ENCODE results near the gene LAMC2. TPM values are rescaled to one million over a fixed set of nuclear protein-coding genes. Genes with fewer than 3 reads are reported as not detected.

The LAMC2 gene
- total RNA-seq, 1 experiment from 2014 or later, result 0.11 TPM

GRCh38 chr1:183293876-183294275, 107.8 kb downstream of the LAMC2 start:
- no peaks in the 10 kb centered on the region for H3K9me3 ChIP-seq (ENCODE audit: low read depth, low read length, poor library complexity, severe bottlenecking)
- intact Hi-C loops (cut with micrococcal nuclease; ENCODE audit: unreplicated experiment), result no loop called here
- H3K27ac ChIP-seq (ENCODE audit: low read depth, low read length, poor library complexity, severe bottlenecking), result no peak overlapping the region
- no peaks in the 10 kb centered on the region for H3K36me3 ChIP-seq (ENCODE audit: insufficient read depth, low read length, poor library complexity, severe bottlenecking)
- no peak for TF ChIP-seq EZH2 (IDR thresholded peaks at IDR 0.05; ENCODE audit: borderline replicate concordance, low read depth, low read length, poor library complexity, severe bottlenecking)
- TF ChIP-seq, protein P1, sequence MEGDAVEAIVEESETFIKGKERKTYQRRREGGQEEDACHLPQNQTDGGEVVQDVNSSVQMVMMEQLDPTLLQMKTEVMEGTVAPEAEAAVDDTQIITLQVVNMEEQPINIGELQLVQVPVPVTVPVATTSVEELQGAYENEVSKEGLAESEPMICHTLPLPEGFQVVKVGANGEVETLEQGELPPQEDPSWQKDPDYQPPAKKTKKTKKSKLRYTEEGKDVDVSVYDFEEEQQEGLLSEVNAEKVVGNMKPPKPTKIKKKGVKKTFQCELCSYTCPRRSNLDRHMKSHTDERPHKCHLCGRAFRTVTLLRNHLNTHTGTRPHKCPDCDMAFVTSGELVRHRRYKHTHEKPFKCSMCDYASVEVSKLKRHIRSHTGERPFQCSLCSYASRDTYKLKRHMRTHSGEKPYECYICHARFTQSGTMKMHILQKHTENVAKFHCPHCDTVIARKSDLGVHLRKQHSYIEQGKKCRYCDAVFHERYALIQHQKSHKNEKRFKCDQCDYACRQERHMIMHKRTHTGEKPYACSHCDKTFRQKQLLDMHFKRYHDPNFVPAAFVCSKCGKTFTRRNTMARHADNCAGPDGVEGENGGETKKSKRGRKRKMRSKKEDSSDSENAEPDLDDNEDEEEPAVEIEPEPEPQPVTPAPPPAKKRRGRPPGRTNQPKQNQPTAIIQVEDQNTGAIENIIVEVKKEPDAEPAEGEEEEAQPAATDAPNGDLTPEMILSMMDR (conservative IDR thresholded peaks at IDR 0.05; ENCODE audit: low read depth, low read length), result no peak
- ChIA-PET CTCF (interaction anchor here (1.0 kb wide), 1 partner anchor 12 kb away, joined by 4 read pairs; no protein-coding TSS in a partner anchor), POLR2A (ENCODE audit: low non-redundant PET) (no interaction called here)
- no peaks in the 10 kb centered on the region for H3K4me1 ChIP-seq (ENCODE audit: insufficient read depth, low read length, poor library complexity, severe bottlenecking)
- no peak overlapping the region for H3K4me3 ChIP-seq (ENCODE audit: low read depth, low read length, poor library complexity, severe bottlenecking)
- BruUV-seq (replicated peaks), result no TSS peak
- no peak for DNase-seq (ENCODE audit: low spot score)
- no peaks in the 10 kb centered on the region for H3K27me3 ChIP-seq (replicated peaks; ENCODE audit: insufficient read depth, low read depth, low read length, poor library complexity)

Other genes starting within 250 kb of the LAMC2 start
- gene SHCBP1L, start 233.1 kb upstream of the LAMC2 start, total RNA-seq (2021), result not detected in 2 replicates
- 95.5 and 98.6 TPM in 2 replicates for gene LAMC1, start 162.8 kb upstream of the LAMC2 start, total RNA-seq (2021)
- 0.13 and 0.17 TPM in 2 replicates for gene NMNAT2, start 232.1 kb downstream of the LAMC2 start, total RNA-seq (2021)

All from A673 (cell line).